ENCODE measurements around the gene ATP6V1F.

GRCh38 chr7:128912281-128912680, 49.6 kb downstream of the ATP6V1F start:
- TF ChIP-seq GATA2 (IDR thresholded peaks at IDR 0.05; ENCODE audit: low read depth, low read length) (no peak), GATA3 (IDR thresholded peaks at IDR 0.05; ENCODE audit: low read depth, low read length) (no peak)

All from SH-SY5Y (cell line).